Measurements from ENCODE around the gene SUMO1. TPM values are rescaled to one million over a fixed set of nuclear protein-coding genes. Genes with fewer than 3 reads are reported as not detected.

Gene SUMO1
- total and polyA plus RNA-seq, 4 experiments from 2014 or later: 53.2 to 262 (median 98.3) TPM

Other genes starting within 250 kb of the SUMO1 start
- gene FZD7, start 204.7 kb downstream of the SUMO1 start, total RNA-seq: under 1 TPM; 0.47 to 0.61 TPM
- not detected for gene FZD7, start 204.7 kb downstream of the SUMO1 start, polyA plus RNA-seq
- not detected for gene KIAA2012, start 165.3 kb downstream of the SUMO1 start, total RNA-seq
- gene KIAA2012, start 165.3 kb downstream of the SUMO1 start, polyA plus RNA-seq: not detected
- gene NOP58, start 27.2 kb upstream of the SUMO1 start, total RNA-seq: 100 to 1,000 TPM; 114 to 123 TPM
- gene NOP58, start 27.2 kb upstream of the SUMO1 start, polyA plus RNA-seq: 100 to 1,000 TPM in 1 of 2 donors, 10 to 100 TPM in 1; 90.6 to 102 TPM
- gene BMPR2, start 137.7 kb upstream of the SUMO1 start, total RNA-seq: 10 to 100 TPM; 18.8 to 20.8 TPM
- 1 to 10 TPM; 2.3 to 4.2 TPM for gene BMPR2, start 137.7 kb upstream of the SUMO1 start, polyA plus RNA-seq